ENCODE results near the gene DNAJC21.

- TF ChIP-seq EZH2phosphoT487 (IDR thresholded peaks at IDR 0.05; ENCODE audit: borderline replicate concordance) (no peak), CTCF (conservative IDR thresholded peaks at IDR 0.05; ENCODE audit: low read length) (no peak)
Observed at GRCh38 chr5:34923694-34924461, 5.5 kb upstream of the DNAJC21 start.

Data from Loucy (cell line).